HUES48 (cell line): ENCODE results near the gene HGFAC.

Source experiments
- H3K27ac ChIP-seq: one replicate; pipeline ENCODE4 v1.7.0; 2013; ENCODE audit warnings: low read depth, low read length, inconsistent platforms
- H3K27me3 ChIP-seq: 2 replicates; pipeline ENCODE4 v1.6.1; 2013; ENCODE audit warnings: mild to moderate bottlenecking, low read length; ENCODE audit not compliant: control insufficient read depth, insufficient read depth
- H3K36me3 ChIP-seq: 2 replicates; pipeline ENCODE4 v1.6.1; 2013; ENCODE audit warnings: low read length; ENCODE audit not compliant: control insufficient read depth, insufficient read depth
- H3K4me1 ChIP-seq: 2 replicates; pipeline ENCODE4 v1.6.1; 2013; ENCODE audit warnings: mild to moderate bottlenecking, low read length; ENCODE audit not compliant: control insufficient read depth, insufficient read depth
- H3K4me3 ChIP-seq: 2 replicates; pipeline ENCODE4 v1.5.1; 2013; ENCODE audit warnings: mild to moderate bottlenecking, low read depth, low read length
- H3K9ac ChIP-seq: 2 replicates; pipeline ENCODE4 v1.6.1; 2013; ENCODE audit warnings: mild to moderate bottlenecking, low read depth, low read length, moderate library complexity
- H3K9me3 ChIP-seq: 2 replicates; pipeline ENCODE4 v1.6.1; 2013; ENCODE audit warnings: low read length; ENCODE audit not compliant: control insufficient read depth, insufficient read depth

The HGFAC gene

DNA sequence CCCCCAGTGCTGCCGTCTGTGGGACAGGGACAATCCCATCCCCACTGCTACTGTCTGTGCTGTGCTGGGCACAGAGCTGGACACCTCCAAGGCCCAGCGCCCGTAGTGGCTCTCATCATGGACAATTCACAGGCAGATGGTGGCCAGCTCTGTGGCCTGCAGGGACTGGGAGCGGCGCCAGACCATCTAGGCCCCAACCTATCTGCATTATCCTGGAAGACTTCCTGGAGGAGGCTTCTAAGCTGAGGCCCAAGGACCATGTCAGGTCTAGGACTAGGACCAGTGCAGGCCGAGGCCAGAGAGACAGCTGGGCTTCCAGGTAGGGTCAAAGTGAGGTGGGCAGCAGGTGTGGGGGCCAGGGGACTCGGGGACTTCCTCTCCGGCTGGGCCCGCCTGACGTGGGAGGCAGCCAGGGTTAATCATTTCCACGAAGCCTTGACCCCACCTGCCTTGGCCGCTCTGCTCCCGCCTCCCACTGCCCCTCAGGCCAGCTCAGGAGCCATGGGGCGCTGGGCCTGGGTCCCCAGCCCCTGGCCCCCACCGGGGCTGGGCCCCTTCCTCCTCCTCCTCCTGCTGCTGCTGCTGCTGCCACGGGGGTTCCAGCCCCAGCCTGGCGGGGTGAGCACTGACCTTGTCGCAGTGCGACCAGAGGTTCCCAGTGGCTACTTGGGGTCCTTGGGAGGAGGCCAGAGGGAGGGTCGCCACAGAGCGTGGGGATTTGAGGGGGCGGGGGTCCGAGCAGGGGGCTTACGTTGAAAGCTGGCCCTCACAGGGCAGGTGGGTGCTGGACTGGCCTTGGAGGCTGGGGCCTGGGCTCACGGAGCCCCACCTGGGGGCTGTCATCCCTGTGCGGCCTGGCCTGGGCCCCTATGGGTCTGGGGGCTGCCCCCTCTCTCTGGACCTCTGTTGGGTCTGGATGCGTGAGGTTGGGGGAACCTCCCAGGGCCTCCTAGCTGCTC, at the start of gene HGFAC:
Gene HGFAC, plus strand, starts transcription at position 468 of the 959 bp plus-strand sequence. Its CDS starts 34 bp downstream, at position 502.
- Histone ChIP-seq H3K36me3 (no peaks in the 10 kb centered on the region), H3K27ac (no peak within 1 kb of the TSS), H3K9me3 (no peaks in the 10 kb centered on the region), H3K4me1 (no peaks in the 10 kb centered on the region), H3K4me3 (no peak within 1 kb of the TSS), H3K27me3 (no peaks in the 10 kb centered on the region), H3K9ac (no peak within 1 kb of the TSS)

DNA sequence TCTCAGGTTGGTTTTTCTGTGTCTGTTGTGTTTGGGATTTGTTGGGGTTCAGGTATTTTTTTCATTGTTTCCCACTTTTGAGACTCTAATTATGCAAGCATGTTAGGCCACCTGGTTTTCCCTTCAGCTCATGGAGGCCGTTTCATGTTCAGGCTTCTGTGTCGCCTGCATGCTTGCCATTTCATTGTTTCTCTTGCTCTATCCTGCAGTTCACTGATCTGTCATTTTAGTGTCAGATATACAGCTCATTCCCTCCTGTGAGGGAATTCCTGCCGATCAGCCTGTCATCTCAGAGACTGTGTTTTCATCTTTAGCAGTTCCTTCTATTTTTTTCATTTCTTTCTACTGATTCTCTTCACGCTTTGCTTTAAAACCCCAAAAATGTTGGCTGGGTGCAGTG, 49.4 kb upstream of the HGFAC start:
- Histone ChIP-seq H3K27me3 (no peaks in the 10 kb centered on the region), H3K36me3 (no peaks in the 10 kb centered on the region), H3K4me3 (no peak overlapping the region), H3K27ac (no peak overlapping the region), H3K9me3 (peaks cover 5% of the 10 kb centered on the region; the same call in 1 of the 2 replicates), H3K9ac (no peak overlapping the region), H3K4me1 (peaks cover 35% of the 10 kb centered on the region)

DNA sequence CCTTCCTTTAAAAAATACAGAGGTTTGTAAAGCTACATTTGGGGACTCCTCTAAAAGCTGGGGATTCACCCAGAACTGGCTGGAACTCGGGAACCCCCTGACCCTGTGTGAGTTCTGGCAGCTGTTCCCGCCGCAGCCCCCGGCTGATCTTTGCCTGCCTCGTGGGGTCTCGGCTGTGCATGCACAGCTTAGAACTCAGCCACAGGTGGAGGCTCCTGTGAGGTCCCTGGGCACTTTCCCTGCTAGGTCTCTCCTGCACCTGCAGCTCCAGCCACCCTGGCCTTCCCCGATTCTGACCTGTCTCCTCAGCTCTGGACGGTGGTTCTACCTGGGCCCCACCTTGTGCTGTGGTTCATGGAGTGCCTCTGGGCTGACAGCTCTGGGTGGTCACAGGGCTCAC, 48.6 kb upstream of the HGFAC start:
- no peak overlapping the region for H3K9ac ChIP-seq
- H3K9me3 ChIP-seq, result peaks cover 5% of the 10 kb centered on the region; the same call in 1 of the 2 replicates
- no peak overlapping the region for H3K27ac ChIP-seq

DNA sequence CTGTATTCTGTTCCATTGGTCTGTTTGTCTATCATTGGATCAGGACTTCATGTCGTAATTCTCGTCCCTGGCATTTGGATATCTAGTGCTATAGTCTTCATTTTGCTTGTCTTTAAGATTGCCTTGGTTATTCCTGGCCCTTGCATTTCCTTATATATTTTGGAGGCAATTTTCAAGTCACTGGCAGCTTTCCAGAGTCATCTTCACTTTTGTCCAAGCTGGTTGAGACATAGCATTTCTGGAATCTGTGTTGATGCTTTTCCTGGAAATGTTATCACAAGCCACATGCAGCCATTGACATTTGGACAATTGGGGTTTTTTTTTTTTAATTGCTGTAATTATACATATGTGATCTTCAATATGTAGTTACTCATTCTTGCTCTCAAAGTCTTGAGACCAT, 45.2 kb upstream of the HGFAC start:
- Histone ChIP-seq H3K9ac (no peak overlapping the region), H3K27me3 (no peaks in the 10 kb centered on the region), H3K9me3 (peaks cover 5% of the 10 kb centered on the region; the same call in 1 of the 2 replicates), H3K27ac (no peak overlapping the region), H3K36me3 (no peaks in the 10 kb centered on the region), H3K4me1 (no peaks in the 10 kb centered on the region), H3K4me3 (no peak overlapping the region)

More for the DNA sequence above, 48.6 kb upstream of the HGFAC start:
- no peaks in the 10 kb centered on the region for H3K27me3 ChIP-seq
- peaks cover 28% of the 10 kb centered on the region for H3K4me1 ChIP-seq
- no peaks in the 10 kb centered on the region for H3K36me3 ChIP-seq
- no peak overlapping the region for H3K4me3 ChIP-seq

DNA sequence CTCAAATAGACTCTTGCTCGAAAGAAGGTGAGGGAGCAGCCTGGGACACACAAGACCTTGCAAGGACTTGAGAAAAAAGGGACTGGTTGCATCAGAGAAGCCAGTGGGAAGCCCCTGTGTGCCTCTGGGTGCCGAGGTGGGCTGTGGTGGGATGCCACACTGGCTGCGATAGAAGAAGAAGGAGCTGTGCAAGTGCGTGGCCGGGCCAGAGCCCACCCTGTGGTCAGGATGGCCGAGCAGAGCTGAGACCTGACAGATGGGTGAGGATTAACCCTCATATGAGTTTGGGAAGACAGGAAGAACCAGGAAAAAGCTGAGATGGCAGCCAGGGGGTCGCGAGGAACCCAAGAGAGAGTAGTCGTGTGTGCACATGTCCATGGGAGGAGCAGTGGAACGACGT, 44.6 kb upstream of the HGFAC start:
- no peaks in the 10 kb centered on the region for H3K36me3 ChIP-seq
- H3K27ac ChIP-seq, result no peak overlapping the region
- no peak overlapping the region for H3K4me3 ChIP-seq
- H3K27me3 ChIP-seq, result no peaks in the 10 kb centered on the region
- peaks cover 5% of the 10 kb centered on the region; the same call in 1 of the 2 replicates for H3K9me3 ChIP-seq
- H3K4me1 ChIP-seq, result no peaks in the 10 kb centered on the region
- no peak overlapping the region for H3K9ac ChIP-seq

DNA sequence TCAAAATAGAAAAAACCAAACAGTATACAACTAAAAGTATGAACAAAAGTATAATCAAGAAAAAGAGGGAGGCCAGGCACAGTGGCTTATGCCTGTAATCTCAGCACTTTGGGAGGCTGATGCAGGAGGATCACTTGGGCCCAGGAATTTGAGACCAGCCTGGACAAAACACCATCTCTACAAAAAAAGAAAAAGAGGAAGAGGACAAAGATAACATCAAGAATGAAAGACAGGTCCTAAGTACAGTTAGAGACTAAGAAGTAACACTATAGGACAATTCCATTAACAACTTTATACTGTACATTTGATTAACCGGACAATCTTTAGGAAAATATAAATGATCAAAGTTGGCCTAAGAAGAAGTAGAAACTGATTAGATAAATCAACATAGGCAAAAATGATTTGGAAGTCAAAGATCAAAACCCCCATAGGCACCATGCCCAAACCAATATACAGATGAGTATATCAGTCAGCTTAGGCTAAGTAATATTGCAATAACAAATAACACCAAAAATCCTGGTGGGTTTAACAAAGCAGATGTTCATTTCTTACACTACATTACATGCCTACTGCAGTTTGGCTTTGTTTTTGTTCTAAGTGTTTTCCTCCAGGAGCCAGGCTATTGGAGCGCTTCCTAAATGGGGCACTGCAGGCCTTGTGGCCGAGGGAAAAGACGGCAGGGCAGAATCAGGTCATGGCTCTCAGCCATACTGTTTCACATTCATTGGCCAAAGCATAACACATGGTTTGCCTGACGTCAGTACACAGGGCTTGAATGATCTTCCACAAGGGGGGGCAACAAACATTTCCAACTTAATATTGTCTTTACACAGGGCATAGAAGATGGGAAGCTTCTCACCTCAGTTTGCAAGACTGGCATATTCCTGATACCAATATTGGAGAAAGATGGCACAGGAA, 42.2 kb upstream of the HGFAC start:
- Histone ChIP-seq H3K9me3 (peaks cover 9% of the 10 kb centered on the region; the same call in 1 of the 2 replicates), H3K27me3 (no peaks in the 10 kb centered on the region), H3K9ac (no peak overlapping the region), H3K4me1 (no peaks in the 10 kb centered on the region), H3K27ac (no peak overlapping the region), H3K36me3 (no peaks in the 10 kb centered on the region), H3K4me3 (no peak overlapping the region)

DNA sequence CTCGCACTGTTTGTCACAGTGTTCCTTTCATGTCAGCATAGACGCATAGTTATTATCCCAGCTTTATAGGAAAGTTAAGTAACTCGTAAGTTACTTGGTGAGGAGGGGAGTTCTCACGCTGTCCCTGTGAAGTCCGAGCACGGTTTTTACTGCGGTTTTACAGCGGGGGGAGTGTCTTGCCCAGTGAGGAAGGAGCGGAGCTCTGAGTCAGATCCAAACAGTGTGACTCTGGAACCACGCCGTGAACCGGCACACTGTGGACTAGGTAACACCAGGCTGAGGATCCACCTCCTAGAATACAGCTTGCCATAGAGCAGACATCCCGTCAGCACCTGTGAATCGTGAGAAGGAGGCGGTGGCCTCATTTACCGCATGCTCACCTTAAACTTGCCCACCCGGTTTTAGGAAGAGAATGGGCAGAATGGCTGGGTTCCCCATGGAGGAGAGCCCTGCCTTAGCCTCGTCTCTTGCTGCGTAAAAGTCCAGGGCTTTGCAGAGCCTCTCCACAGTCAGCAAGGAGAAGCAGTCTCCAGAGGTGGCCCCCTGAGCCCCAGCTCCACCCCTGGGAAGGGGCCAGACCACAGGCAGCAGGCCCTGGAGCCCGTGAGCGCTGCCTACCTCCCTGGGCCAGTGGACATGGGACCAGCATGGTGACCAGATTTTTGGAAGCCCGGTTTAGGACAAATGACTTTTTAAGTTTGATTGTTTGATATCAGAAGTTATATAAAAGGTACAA, 40.2 kb upstream of the HGFAC start:
- no peaks in the 10 kb centered on the region for H3K36me3 ChIP-seq
- no peaks in the 10 kb centered on the region for H3K4me1 ChIP-seq
- no peak overlapping the region for H3K27ac ChIP-seq
- H3K9me3 ChIP-seq, result peaks cover 4% of the 10 kb centered on the region; the same call in 1 of the 2 replicates
- H3K4me3 ChIP-seq, result no peak overlapping the region
- H3K9ac ChIP-seq, result no peak overlapping the region
- no peaks in the 10 kb centered on the region for H3K27me3 ChIP-seq

DNA sequence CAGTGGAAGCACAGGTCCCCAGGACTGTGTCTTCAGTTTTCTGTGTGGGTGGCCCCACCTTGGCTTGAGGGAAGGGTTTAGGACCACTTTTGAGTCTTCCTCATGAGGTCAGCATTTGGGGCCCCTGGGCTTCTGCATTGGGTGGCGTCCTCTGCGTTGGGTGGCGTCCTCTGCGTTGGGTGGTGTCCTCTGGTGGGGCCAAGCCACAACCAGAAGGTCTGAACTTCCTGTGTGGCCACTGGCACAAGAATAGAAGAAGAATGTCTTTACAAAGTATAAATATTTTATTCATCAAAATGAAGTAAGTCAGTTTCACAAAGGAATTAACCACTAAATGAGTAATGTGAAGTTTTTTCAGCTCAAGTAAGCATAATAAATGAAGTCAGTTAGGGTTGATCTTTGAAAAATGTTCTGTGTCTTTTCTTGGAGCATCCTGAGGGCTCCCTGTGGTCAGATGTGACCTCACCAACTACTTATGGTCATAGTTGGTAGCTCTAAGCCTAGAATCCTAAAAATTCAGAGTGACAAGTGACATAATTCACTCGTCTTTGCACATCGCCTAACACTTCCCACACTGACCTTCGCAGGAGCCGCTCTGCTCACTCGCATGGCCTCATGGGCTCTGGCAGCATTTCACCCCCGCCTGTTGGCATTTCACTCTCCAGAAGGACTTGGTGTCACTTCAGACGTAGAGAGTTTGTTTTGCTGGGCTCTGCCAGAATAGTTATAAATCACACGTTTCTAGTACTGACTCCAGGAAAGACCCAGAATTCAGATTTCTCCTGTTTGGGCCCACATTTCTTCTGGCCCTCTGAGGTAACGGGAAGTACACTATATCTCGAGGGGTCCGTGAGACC, 39.0 kb upstream of the HGFAC start:
- Histone ChIP-seq H3K4me1 (no peaks in the 10 kb centered on the region), H3K4me3 (no peak overlapping the region), H3K9ac (no peak overlapping the region), H3K27me3 (no peaks in the 10 kb centered on the region), H3K27ac (no peak overlapping the region), H3K36me3 (no peaks in the 10 kb centered on the region), H3K9me3 (0 out of 2 replicates have a peak, but pooled peaks cover 4% of the 10 kb centered on the region)

DNA sequence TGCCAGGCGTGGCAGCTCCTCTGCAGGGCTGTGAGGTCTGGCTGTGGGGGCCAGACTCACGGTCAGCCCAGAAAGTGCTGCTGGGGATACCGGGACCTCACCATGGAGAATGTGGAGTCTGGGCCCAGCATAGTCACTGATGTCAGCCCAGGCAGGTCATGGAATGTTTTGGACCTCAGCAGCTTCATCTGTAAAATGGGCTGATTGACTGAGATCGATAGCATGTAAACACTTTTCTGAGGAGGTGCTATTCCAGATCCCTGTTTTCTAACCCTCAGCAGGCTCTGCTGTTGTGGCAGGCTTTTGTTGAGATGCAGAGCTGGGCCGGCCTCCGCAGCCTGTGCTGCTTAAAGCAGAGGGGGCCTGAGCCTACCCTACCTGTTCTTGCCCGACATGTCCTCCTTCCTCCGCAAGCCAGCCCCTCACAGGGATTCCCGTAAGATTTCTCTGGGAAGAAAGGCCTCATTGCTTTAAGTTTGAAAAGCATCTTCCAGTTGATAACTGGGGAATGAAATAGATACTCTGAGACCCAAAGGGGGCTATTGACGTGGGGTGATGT, 38.3 kb upstream of the HGFAC start:
- no peak overlapping the region for H3K27ac ChIP-seq
- H3K4me1 ChIP-seq, result no peaks in the 10 kb centered on the region
- H3K4me3 ChIP-seq, result no peak overlapping the region

More for the DNA sequence above, 38.3 kb upstream of the HGFAC start:
- Histone ChIP-seq H3K27me3 (no peaks in the 10 kb centered on the region), H3K36me3 (no peaks in the 10 kb centered on the region), H3K9ac (no peak overlapping the region), H3K9me3 (0 out of 2 replicates have a peak, but pooled peaks cover 4% of the 10 kb centered on the region)
